NT2/D1 (cell line): ENCODE measurements around the gene WDFY4.

Experiments used
- SUZ12 ChIP-seq: IDR thresholded peaks from 2 replicates; pipeline ENCODE4 v1.6.1; 2011; ENCODE audit not compliant: insufficient read length, insufficient read depth; ENCODE audit errors: extremely low read depth
- YY1 ChIP-seq: IDR thresholded peaks from 2 replicates; pipeline ENCODE4 v1.6.1; 2011; ENCODE audit not compliant: insufficient read length, insufficient read depth
- ZNF274 ChIP-seq: IDR thresholded peaks from 2 replicates; pipeline ENCODE4 v1.6.1; 2011; ENCODE audit warnings: mild to moderate bottlenecking, low read depth, low read length

DNA sequence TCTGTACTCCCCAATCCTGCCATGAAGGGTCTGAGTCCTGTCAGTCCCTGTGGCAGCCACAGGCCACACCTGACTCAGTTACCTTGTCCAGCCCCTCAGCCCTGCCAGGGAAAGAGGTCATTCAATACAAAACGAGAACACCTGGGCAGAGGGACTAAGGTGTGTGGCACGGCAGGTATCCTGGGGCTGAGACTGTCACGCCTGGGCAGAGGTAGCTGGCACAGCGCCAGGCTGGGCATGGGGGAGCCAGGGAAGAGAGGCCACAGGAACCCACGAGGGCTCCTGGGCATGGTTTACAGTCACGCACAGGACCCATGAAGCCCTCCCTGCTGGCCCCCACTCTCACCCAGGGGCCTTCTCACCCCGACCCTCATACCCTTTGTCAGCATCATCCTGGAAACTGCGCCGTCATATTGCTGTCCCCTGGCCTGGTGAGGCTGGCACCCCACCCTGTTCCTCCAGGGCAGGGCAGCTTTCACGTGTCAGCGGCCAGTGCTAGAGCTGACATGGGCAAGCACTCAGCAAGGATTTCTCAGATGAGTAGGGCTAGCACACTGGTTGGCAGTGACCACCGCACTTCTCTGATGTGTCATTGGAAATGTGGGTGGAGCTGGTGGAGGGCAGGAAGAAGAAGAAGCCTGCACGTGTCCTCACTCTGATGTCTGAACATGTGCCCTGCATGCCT lies 212.2 kb downstream of the WDFY4 start:
- TF ChIP-seq ZNF274 (no peak), YY1 (no peak), SUZ12 (no peak)
